GM19238 (cell line): ENCODE measurements around the gene MSI2.

Experiments
- DNase-seq: peaks from one replicate; pipeline ENCODE4 v3.0.0; 2011; ENCODE audit warnings: low spot score; ENCODE audit not compliant: insufficient read length

MSI2 gene

GRCh38 chr17:57517632-57518456 lies 261.5 kb downstream of the MSI2 start:
- no peak for DNase-seq

DNA sequence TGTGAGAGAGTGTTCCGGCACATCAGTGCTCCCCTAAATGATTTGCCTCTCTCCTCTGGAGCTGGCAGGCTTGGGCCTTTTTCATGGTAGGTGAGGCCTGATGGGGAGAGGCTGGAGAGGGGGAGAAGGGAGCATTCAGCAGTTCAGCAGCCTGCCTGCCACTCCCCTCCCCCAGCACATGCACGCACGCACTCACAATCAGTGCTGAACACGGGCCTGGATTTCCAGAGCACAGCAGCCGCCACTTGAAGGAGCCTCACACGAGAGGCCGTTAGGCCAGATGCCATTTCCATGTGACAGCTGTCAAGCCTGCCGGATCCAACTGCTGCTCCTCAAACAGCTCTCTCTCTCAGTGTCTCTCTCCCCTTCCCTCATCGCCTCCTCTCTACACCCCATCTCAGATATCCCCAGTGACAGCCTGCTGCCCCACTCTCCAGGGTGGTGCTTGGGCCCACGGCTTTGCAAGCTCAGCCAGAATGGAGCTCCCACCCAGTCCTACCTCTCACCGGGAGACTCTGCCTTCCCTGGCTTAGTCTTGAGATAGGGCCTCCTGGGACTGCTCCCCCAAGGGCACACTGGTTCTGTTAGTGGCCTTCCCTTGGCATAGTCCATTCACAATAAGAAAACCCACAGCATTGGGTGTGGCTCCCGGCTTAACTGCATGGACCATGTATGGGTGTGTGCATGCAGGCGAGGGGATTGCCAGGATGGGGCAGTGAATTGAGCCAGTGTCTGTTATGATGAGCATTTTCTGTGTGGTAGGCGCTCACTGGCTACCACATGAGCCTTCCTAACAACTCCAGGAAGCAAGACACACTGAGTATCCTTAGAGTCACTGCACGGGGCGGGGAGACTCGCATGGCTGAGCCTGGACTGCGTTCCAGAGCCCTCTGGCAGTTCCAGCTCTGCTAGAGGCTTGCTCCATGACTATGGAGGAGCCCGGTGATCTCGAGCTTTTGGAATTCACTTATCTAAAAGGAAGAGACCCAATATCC lies 262.6 kb downstream of the MSI2 start:
- no peak for DNase-seq

DNA sequence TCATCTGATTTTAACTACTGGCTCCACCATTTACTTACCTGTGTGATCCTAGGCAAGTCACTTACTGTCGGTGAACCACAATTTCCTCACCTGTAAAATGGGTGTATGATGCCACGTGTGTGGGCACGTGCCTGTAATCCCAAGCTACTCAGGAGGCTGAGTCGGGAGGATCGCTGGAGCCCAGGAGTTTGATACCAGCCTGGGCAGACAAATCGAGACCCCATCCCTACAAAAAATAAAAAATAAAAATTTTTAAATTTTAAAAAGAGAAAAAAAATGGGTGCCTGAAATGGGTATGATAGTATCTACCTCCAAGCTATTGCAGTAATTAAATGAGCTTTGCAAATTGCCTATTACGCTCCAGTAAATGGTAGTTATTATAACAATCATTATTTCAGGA lies 263.5 kb downstream of the MSI2 start:
- no peak for DNase-seq

GRCh38 chr17:57521606-57522005 lies 265.3 kb downstream of the MSI2 start:
- no peak for DNase-seq

- DNase-seq: no peak
These were observed 266.0 kb downstream of the MSI2 start for GRCh38 chr17:57522042-57523005.

DNA sequence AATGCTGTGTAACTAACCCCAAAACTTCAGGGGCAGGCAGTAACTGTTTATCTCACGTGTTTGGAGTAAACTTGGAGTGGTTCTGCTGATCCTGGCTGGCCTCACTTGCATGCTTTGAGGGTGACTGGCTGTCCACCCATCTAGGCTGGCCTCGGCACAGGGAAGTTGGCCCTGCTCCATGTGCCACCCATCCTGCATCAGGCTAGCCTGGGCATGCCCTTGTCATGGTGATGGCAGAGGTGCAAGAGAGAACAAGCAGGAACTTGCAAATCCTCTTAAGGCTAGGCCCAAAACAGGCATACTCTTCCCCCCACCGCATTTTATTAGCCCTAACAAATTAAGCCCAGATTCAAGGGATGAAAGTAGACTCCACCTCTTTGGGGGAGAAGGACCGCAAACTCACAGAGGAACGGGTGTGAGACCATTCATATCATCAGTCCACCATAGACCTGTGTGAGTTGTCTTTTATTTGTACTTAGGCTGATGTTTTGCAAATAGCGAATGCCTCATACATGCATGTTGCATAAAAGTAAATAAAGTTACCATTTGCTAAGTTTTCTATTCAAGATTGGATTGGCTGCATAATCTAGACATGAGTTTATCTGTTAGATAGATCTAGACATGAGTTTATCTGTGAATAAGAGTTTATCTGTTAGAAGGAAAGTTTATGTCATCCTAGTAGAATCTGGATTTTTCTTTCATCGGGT lies 267.8 kb downstream of the MSI2 start:
- DNase-seq: no peak

- DNase-seq: no peak
These were observed 268.7 kb downstream of the MSI2 start for GRCh38 chr17:57524839-57525568.

DNA sequence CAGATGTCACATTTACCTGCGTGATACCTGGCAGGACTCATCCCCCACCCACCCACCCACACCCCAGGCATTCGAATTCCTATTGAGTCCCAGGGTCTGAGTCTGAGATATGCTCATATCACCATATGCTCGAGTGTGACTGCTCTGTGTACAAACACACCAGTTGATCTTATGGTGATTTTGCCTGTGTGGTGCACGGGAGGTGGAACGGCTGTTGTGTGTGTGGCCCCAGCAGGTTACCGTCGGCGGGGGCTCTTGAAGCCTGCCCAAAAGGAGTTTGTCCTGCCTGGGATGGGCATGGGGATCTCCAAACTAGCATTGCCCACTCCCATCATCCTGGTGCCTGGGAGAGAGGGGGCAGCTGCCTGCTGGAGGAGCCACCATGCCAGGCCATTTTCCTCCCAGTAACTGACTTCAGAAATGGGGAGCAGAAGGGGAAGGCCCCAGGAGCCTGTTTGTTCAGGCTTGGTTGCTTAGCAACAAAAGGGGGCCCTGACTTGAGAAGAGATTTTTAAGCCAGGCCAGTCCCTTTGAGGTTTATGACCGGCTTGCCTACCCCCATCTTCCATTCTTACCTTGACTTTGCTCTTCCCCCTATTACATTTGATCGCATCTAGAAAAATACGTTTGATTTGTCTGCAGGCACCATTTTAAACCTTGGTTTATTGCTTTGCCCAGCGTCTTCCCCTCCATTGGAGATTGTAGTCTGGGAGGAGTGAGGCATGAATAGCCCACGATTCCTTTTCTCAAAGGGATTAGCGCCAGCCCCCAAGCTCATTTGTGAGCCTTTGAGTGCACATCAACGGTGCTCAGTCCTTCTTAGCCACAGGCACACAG lies 271.1 kb downstream of the MSI2 start:
- DNase-seq: no peak

DNA sequence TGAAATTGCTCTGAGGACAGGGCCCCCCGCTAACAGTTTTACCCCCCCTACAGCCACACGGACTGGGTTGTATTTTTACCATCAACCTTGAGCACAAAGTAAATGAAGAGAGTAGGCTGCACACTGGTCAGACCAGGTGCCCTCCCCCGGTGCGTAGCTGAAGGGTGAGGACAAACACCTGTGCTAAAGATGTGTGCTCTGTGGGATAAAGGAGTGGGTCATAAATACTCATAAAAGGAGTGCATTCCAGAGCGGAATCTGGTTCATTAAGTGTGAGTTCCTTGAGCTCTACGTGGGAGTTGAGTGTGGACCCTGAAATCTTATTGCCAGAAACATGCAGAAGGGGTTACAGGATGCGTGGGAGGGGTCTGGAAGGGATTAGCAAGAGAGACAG lies 271.7 kb downstream of the MSI2 start:
- DNase-seq: no peak

- DNase-seq: no peak
These were observed 273.7 kb downstream of the MSI2 start for GRCh38 chr17:57530026-57530425.

DNA sequence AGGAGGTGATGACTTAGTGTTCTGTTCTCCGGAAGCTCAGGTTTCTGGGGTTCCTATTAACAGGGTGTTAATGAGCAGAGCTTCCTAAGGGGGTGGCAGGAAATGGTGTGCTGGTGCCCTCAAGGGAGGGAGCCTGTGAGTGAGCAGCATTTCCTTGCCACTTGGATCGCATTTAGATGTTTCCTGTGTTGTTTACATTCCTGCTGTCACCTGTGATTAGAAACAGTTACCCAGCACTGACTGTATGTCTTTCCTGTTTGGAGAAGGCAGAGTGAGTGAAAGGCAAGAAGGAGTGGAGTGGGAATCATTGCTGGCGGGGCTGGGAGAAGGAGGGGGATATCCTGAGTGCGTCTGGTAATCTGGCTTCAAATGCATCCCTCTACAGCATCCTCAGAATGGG lies 274.2 kb downstream of the MSI2 start:
- DNase-seq: no peak

DNA sequence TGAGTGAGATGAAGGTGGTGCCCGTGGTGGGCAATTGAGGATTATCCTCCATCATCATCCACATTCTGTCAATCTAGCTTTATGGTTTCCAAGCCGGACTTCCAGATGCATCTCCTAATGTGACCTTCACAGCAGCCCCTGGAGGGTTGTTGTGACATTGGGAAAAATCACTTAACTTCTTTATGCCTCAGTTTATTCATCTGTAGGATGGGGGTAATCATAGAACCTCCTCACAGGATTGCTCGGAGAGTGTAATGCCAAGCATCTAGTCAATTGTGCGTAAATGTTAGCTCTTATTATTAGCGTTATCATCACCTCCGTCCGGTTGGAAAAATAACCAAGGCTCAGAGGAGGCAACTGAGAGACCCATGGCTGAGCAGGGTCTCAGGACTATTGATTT lies 274.8 kb downstream of the MSI2 start:
- no peak for DNase-seq

DNA sequence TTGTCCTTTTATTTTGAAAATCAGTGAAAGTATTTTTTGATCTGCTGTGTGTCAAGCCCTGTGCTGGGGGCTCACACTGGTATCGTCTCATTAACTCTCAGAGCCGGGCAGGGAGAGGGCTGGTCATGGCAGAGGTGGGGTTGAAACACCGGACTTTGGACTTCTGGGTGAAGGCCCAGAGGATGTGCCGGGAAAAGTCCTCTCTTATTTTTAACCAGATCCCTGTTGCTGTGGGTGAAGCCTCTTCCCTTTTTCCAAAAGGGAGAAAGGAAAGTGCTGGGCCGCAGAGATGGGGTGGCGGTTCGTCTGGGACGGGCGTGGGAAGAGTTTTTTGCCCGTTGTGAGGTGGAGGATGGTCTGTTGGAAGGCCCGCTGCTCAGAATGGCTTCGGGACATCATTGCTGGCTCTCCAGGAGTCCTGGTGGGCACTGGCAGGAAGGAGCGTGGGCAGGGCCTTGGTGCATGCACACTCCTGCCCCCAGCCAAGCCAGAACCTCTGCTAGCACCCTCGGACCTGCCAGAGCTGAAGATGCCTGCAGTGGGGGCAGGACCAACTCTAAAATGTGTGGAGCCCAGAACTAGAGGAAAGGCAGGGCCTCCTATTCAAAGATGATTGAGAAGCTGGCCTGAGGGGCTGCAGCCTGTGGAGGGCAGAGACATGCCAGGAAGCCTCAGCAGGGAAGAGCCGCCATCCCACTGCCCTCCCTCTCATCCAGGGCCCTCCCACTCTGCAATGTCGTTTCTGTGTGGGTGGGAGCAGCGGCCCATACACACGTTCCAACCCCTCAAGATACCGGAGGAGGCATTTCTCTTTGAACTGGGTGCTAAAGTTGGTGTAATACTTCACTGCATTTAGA lies 275.6 kb downstream of the MSI2 start:
- DNase-seq: no peak

GRCh38 chr17:57532556-57532955 lies 276.2 kb downstream of the MSI2 start:
- no peak for DNase-seq

- DNase-seq: no peak
These were observed 276.6 kb downstream of the MSI2 start for GRCh38 chr17:57532966-57533365.

DNA sequence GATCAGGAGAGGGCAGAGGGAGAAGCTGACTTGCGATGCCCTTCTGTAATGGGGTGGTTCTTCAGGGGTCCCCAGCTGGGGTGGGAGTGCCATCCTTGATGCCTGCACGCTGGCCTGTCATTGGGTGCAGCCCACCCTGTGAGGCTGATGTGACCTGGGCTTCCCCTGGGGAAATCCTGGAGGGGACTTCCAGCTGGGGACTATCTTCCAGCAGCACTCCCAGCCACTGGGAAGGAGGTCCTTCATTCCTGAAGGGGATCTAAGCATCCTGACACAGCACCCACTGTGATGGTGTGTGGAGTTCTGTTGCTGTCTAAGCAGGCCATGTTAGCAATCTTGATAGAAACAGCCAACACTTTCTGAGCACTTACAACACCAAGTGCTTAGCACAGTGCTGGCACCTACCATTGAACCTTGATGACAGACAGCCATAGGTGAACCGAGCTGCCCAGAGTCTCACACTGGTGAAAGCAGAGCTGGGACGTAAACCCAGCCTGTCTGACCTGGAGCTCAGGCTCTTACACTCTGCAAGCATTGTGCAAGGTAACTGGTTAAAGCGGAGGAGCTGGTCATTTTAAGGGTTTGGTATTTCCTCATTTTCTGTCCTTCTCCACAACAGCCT lies 277.5 kb downstream of the MSI2 start:
- no peak for DNase-seq

GRCh38 chr17:57534863-57535248 lies 278.5 kb downstream of the MSI2 start:
- no peak for DNase-seq
